H9 (cell line): ENCODE data around the gene HIBCH. TPM values are rescaled to one million over a fixed set of nuclear protein-coding genes. Genes with fewer than 3 reads are reported as not detected.

Source experiments
- DNase-seq: peaks from one replicate; pipeline ENCODE4 v3.0.0-alpha.2; 2017
- H2AFZ ChIP-seq: one replicate; pipeline ENCODE4 v1.6.1; 2013; ENCODE audit warnings: mild to moderate bottlenecking, low read length, control low read depth, moderate library complexity
- H2AK5ac ChIP-seq: 2 replicates; pipeline ENCODE4 v1.6.1; 2013; ENCODE audit warnings: low read length, control low read depth, mixed read lengths; ENCODE audit not compliant: insufficient read length
- H2BK120ac ChIP-seq: one replicate; pipeline ENCODE4 v1.6.1; 2013; ENCODE audit warnings: low read depth, mild to moderate bottlenecking, low read length, control low read depth, inconsistent platforms; ENCODE audit not compliant: poor library complexity, severe bottlenecking
- H2BK12ac ChIP-seq: 2 replicates; pipeline ENCODE4 v1.6.1; 2013; ENCODE audit warnings: low read length, control low read depth, mixed read lengths, low read depth; ENCODE audit not compliant: insufficient read length
- H2BK15ac ChIP-seq: 2 replicates; pipeline ENCODE4 v1.6.1; 2013; ENCODE audit warnings: low read depth, low read length, control low read depth
- H2BK20ac ChIP-seq: one replicate; pipeline ENCODE4 v1.6.1; 2013; ENCODE audit warnings: low read depth, mild to moderate bottlenecking, low read length, control low read depth, inconsistent platforms; ENCODE audit not compliant: poor library complexity, severe bottlenecking
- H2BK5ac ChIP-seq: 2 replicates; pipeline ENCODE4 v1.6.1; 2013; ENCODE audit warnings: low read length, control low read depth, mixed read lengths; ENCODE audit not compliant: insufficient read length
- H3K14ac ChIP-seq: 2 replicates; pipeline ENCODE4 v1.6.1; 2013; ENCODE audit warnings: low read length, control low read depth; ENCODE audit not compliant: insufficient read depth
- H3K18ac ChIP-seq: 2 replicates; pipeline ENCODE4 v1.6.1; 2013; ENCODE audit warnings: low read depth, mild to moderate bottlenecking, mixed read lengths, low read length, control low read depth; ENCODE audit not compliant: insufficient read length
- H3K23ac ChIP-seq: 2 replicates; pipeline ENCODE4 v1.6.1; 2013; ENCODE audit warnings: low read length, control low read depth, mixed read lengths, low read depth; ENCODE audit not compliant: insufficient read length
- H3K23me2 ChIP-seq: 2 replicates; pipeline ENCODE4 v1.6.1; 2013; ENCODE audit warnings: low read depth, mild to moderate bottlenecking, mixed read lengths, low read length, control low read depth; ENCODE audit not compliant: insufficient read length, poor library complexity, severe bottlenecking
- H3K27ac ChIP-seq: 2 replicates; pipeline ENCODE4 v1.5.1; 2013; ENCODE audit warnings: low read length, control low read depth, mixed read lengths, low read depth; ENCODE audit not compliant: insufficient read length
- H3K27me3 ChIP-seq: 2 replicates; pipeline ENCODE4 v1.6.1; 2013; ENCODE audit warnings: low read length, control low read depth, inconsistent platforms; ENCODE audit not compliant: insufficient read depth
- H3K4ac ChIP-seq: 2 replicates; pipeline ENCODE4 v1.6.1; 2013; ENCODE audit warnings: low read depth, mild to moderate bottlenecking, control low read depth, inconsistent platforms, low read length, moderate library complexity
- H3K4me1 ChIP-seq: 2 replicates; pipeline ENCODE4 v1.6.1; 2013; ENCODE audit warnings: low read length, control low read depth, inconsistent platforms; ENCODE audit not compliant: insufficient read depth
- H3K4me2 ChIP-seq: 2 replicates; pipeline ENCODE4 v1.6.1; 2013; ENCODE audit warnings: low read length, control low read depth, mixed read lengths; ENCODE audit not compliant: insufficient read length, insufficient read depth
- H3K56ac ChIP-seq: 2 replicates; pipeline ENCODE4 v1.6.1; 2013; ENCODE audit warnings: low read depth, mild to moderate bottlenecking, mixed read lengths, low read length, control low read depth; ENCODE audit not compliant: insufficient read length
- H3K79me1 ChIP-seq: 2 replicates; pipeline ENCODE4 v1.6.1; 2013; ENCODE audit warnings: low read depth, mild to moderate bottlenecking, moderate library complexity, low read length, control low read depth, inconsistent platforms; ENCODE audit not compliant: insufficient read depth, poor library complexity, severe bottlenecking
- H3K79me2 ChIP-seq: 2 replicates; pipeline ENCODE4 v1.6.1; 2013; ENCODE audit warnings: low read length, control low read depth, inconsistent platforms; ENCODE audit not compliant: insufficient read depth
- H3K9ac ChIP-seq: 2 replicates; pipeline ENCODE4 v1.6.1; 2013; ENCODE audit warnings: low read length, control low read depth, mixed read lengths; ENCODE audit not compliant: insufficient read length; ENCODE audit errors: extremely low read depth
- H3K9me3 ChIP-seq: one replicate; pipeline ENCODE4 v1.6.1; 2013; ENCODE audit warnings: low read depth, low read length, inconsistent platforms; ENCODE audit not compliant: control insufficient read depth
- H3T11ph ChIP-seq: one replicate; pipeline ENCODE4 v1.6.1; 2013; ENCODE audit warnings: mild to moderate bottlenecking, low read length, control low read depth, inconsistent platforms
- H4K20me1 ChIP-seq: one replicate; pipeline ENCODE4 v1.6.1; 2013; ENCODE audit not compliant: control insufficient read depth, insufficient read length, insufficient read depth
- H4K5ac ChIP-seq: 2 replicates; pipeline ENCODE4 v1.6.1; 2013; ENCODE audit warnings: low read depth, mild to moderate bottlenecking, mixed read lengths, low read length, control low read depth; ENCODE audit not compliant: insufficient read length
- H4K8ac ChIP-seq: replicated peaks from 2 replicates; pipeline ENCODE4 v1.6.1; 2013; ENCODE audit warnings: low read length, control low read depth, mixed read lengths, low read depth; ENCODE audit not compliant: insufficient read length
- H4K91ac ChIP-seq: 2 replicates; pipeline ENCODE4 v1.6.1; 2013; ENCODE audit warnings: low read depth, mild to moderate bottlenecking, moderate library complexity, mixed read lengths, low read length, control low read depth; ENCODE audit not compliant: insufficient read length
- H3K27ac Mint-ChIP-seq, 3 experiments: 2 replicates in 2 of 3; 3 replicates in 1 of 3; pipeline ENCODE4 v1.8.0; 2020 to 2021; ENCODE audit warnings: mixed read lengths in 3 of 3, mild to moderate bottlenecking in 1 of 3, moderate library complexity in 1 of 3
- H3K27me3 Mint-ChIP-seq: 2 replicates; pipeline ENCODE4 v1.8.0; 2021; ENCODE audit warnings: low read depth, mild to moderate bottlenecking, moderate library complexity, mixed read lengths
- H3K36me3 Mint-ChIP-seq, 3 experiments: 2 replicates in 2 of 3; 3 replicates in 1 of 3; pipeline ENCODE4 v1.8.0; 2020 to 2021; ENCODE audit warnings: low read depth in 3 of 3, mixed read lengths in 3 of 3; ENCODE audit not compliant: insufficient read depth in 1 of 3
- H3K4me1 Mint-ChIP-seq, 2 experiments: 2 replicates each; pipeline ENCODE4 v1.8.0; 2020; ENCODE audit warnings: mixed read lengths in 2 of 2
- H3K4me3 Mint-ChIP-seq, 2 experiments: 2 replicates in 1 of 2; 3 replicates in 1 of 2; pipeline ENCODE4 v1.8.0; 2020 to 2021; ENCODE audit warnings: mild to moderate bottlenecking in 2 of 2, mixed read lengths in 2 of 2, moderate library complexity in 1 of 2
- H3K9me3 Mint-ChIP-seq, 2 experiments: 2 replicates in 1 of 2; 3 replicates in 1 of 2; pipeline ENCODE4 v1.8.0; 2020; ENCODE audit warnings: mild to moderate bottlenecking in 2 of 2, mixed read lengths in 2 of 2, moderate library complexity in 1 of 2
- CTCF ChIP-seq: fragments of 200-600 bp; sonication (generic); conservative IDR thresholded peaks from 3 replicates; pipeline ENCODE4 v1.8.0; 2021; ENCODE audit warnings: antibody characterized with exemption, mild to moderate bottlenecking
- WGBS: extraction: QIAGEN DNeasy Blood & Tissue Kit; methylation state at CpG from one replicate; pipeline ENCODE4 v1.1.7; 2013; ENCODE audit warnings: missing lambda C conversion rate, low lambda C conversion rate, mixed read lengths; ENCODE audit not compliant: insufficient read length; ENCODE audit errors: extremely low coverage; 5-methylcytosine and 5-hydroxymethylcytosine counted together
- total RNA-seq: library from RNA; stranded (reverse); gene quantifications from 2 replicates; pipeline ENCODE4 v1.2.1, GENCODE V29; 2021

The HIBCH gene
- total RNA-seq, 1 experiment from 2014 or later = 28.0 TPM

- H4K8ac ChIP-seq = no peak overlapping the region
- no peak overlapping the region for H2BK120ac ChIP-seq
- no peak overlapping the region for H3K4ac ChIP-seq
- no peak overlapping the region for H3T11ph ChIP-seq
- H3K9me3 Mint-ChIP-seq = no peaks in the 10 kb centered on the region; a peak in 2 of 5 replicates
- TF ChIP-seq CTCF = no peak
- no peak overlapping the region for H3K23ac ChIP-seq
- no peak overlapping the region for H3K56ac ChIP-seq
- no peak overlapping the region for H2AK5ac ChIP-seq
- no peak overlapping the region for H3K18ac ChIP-seq
- no peaks in the 10 kb centered on the region for H3K27me3 Mint-ChIP-seq
- H3K79me1 ChIP-seq = no peaks in the 10 kb centered on the region
- H3K27ac ChIP-seq = no peak overlapping the region
- peaks cover 5 to 7% (median 7%) of the 10 kb centered on the region in 3 experiments; a peak in 5 of 7 replicates for H3K36me3 Mint-ChIP-seq
- no peak overlapping the region for H3K14ac ChIP-seq
- no peak overlapping the region for H2AFZ ChIP-seq
- H3K4me2 ChIP-seq = no peak overlapping the region
- no peaks in the 10 kb centered on the region for H3K79me2 ChIP-seq
- H4K20me1 ChIP-seq = no peaks in the 10 kb centered on the region
- no peak overlapping the region for H3K9ac ChIP-seq
- no peak overlapping the region for H4K5ac ChIP-seq
- no peak overlapping the region for H4K91ac ChIP-seq
- no peak overlapping the region for H3K4me3 Mint-ChIP-seq
- no peaks in the 10 kb centered on the region for H3K4me1 Mint-ChIP-seq
- H3K4me1 ChIP-seq = no peaks in the 10 kb centered on the region
- no peak overlapping the region for H3K27ac Mint-ChIP-seq
- H3K23me2 ChIP-seq = no peaks in the 10 kb centered on the region
- WGBS = no CpG with 5 or more reads among the region's 9 CpGs
- no peak overlapping the region for H2BK20ac ChIP-seq
- DNase-seq = no peak
- no peak overlapping the region for H2BK12ac ChIP-seq
- no peaks in the 10 kb centered on the region for H3K9me3 ChIP-seq
- H2BK15ac ChIP-seq = no peak overlapping the region
- no peak overlapping the region for H2BK5ac ChIP-seq
- H3K27me3 ChIP-seq = no peaks in the 10 kb centered on the region
Measured at GRCh38 chr2:190266314-190266713, 53.3 kb downstream of the HIBCH start.
